GM06990 (cell line): ENCODE data around the gene TNS2.

ENCODE experiments used
- DNase-seq: peaks from one replicate; pipeline ENCODE4 v3.0.0-alpha.2; 2011; ENCODE audit not compliant: insufficient read length; ENCODE audit errors: extremely low read depth
- H3K27me3 ChIP-seq: replicated peaks from 2 replicates; pipeline ENCODE4 v1.6.0; 2011; ENCODE audit warnings: low read length; ENCODE audit not compliant: control insufficient read depth, insufficient read depth
- H3K36me3 ChIP-seq: 2 replicates; pipeline ENCODE4 v1.5.1; 2011; ENCODE audit warnings: low read length; ENCODE audit not compliant: control insufficient read depth, insufficient read depth
- H3K4me3 ChIP-seq: replicated peaks from 2 replicates; pipeline ENCODE4 v1.5.1; 2011; ENCODE audit warnings: low read depth, mild to moderate bottlenecking, control low read depth, low read length
- TF ChIP-seq, protein P1 (sequence below): IDR thresholded peaks from 2 replicates; pipeline ENCODE4 v1.5.1; 2011; ENCODE audit warnings: low read length, control low read depth, mild to moderate bottlenecking, inconsistent platforms; ENCODE audit not compliant: insufficient read depth, poor library complexity, severe bottlenecking

TNS2 gene

DNA sequence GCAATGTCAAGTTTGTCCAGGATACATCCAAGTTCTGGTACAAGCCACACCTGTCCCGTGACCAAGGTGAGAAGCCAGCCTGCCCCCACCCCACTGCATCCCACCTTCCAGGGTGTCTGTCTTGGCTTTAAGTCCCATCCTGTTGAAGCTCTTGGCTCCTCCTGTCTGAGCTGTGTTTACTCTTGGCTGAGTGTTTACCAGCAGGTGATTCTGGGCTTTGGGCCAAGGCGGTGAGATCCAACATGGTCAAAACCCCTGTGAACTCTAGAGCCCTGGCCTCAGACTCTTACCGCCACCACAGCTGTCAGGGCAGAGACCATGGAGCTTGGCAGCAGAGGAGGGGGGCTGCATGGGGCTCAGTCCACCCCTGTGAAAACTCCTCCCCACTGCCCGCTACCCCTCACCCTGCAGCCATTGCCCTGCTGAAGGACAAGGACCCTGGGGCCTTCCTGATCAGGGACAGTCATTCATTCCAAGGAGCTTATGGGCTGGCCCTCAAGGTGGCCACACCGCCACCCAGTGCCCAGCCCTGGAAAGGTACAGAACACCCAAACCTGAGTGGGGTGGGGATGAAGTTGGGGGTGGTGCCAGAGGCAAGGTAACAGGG, 11.6 kb downstream of the TNS2 start:
- H3K36me3 ChIP-seq: peaks cover 12% of the 10 kb centered on the region
- no peak overlapping the region for H3K4me3 ChIP-seq
- TF ChIP-seq, protein P1, sequence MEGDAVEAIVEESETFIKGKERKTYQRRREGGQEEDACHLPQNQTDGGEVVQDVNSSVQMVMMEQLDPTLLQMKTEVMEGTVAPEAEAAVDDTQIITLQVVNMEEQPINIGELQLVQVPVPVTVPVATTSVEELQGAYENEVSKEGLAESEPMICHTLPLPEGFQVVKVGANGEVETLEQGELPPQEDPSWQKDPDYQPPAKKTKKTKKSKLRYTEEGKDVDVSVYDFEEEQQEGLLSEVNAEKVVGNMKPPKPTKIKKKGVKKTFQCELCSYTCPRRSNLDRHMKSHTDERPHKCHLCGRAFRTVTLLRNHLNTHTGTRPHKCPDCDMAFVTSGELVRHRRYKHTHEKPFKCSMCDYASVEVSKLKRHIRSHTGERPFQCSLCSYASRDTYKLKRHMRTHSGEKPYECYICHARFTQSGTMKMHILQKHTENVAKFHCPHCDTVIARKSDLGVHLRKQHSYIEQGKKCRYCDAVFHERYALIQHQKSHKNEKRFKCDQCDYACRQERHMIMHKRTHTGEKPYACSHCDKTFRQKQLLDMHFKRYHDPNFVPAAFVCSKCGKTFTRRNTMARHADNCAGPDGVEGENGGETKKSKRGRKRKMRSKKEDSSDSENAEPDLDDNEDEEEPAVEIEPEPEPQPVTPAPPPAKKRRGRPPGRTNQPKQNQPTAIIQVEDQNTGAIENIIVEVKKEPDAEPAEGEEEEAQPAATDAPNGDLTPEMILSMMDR: peak; percentile 37
- H3K27me3 ChIP-seq: no peaks in the 10 kb centered on the region; the same call in 1 of the 2 replicates
- DNase-seq: no peak

GRCh38 chr12:53062011-53062961, 12.4 kb downstream of the TNS2 start:
- Histone ChIP-seq H3K36me3 (peaks cover 12% of the 10 kb centered on the region), H3K4me3 (no peak overlapping the region), H3K27me3 (no peaks in the 10 kb centered on the region; the same call in 1 of the 2 replicates)
- TF ChIP-seq, protein P1: no peak
- no peak for DNase-seq

GRCh38 chr12:53062977-53063707, 13.3 kb downstream of the TNS2 start:
- TF ChIP-seq, protein P1: no peak
- Histone ChIP-seq H3K4me3 (no peak overlapping the region), H3K27me3 (no peaks in the 10 kb centered on the region; the same call in 1 of the 2 replicates), H3K36me3 (peaks cover 12% of the 10 kb centered on the region)
- no peak for DNase-seq

DNA sequence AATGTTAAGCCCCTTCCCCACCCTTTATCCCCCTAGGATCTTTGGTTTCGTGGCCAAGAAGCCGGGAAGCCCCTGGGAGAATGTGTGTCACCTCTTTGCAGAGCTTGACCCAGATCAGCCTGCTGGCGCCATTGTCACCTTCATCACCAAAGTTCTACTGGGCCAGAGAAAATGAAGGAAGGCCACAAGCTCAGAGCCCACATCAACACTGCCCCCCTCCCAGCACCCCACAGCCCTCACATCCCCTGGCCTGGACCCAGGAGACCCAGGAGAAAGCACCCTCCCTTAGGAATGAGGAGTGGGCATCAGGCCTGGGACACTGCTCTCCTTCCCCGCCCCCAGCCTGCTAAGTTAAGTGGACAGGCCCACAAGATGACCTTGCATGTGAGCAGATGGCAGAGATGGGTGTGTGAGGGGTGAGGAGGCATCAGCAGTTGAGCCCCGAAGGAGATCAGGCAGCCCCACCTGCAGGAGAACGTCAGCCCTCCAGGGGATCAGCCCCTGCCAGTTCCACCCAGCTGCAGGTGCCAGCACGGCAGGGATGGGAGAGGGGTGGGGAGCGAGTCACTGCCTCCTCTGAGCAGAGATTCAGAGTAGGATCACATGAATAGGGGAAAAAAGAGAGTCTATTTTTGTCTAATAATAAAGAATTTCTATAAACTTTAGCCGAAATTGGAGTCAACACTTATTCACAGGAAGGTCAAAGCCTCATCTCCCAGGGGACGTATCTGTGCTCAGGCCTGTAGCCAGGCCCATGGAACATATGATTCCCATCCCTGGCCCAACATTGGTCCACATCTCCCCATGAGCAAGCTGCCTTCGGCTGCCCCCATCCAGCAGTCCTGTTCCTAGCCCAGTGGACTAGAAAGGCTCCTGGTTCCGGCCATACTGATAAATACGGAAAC, 14.1 kb downstream of the TNS2 start:
- Histone ChIP-seq H3K4me3 (no peak overlapping the region), H3K36me3 (peaks cover 12% of the 10 kb centered on the region), H3K27me3 (no peaks in the 10 kb centered on the region; the same call in 1 of the 2 replicates)
- DNase-seq: no peak
- TF ChIP-seq, protein P1: no peak
